Measurements from ENCODE around the gene KCNK13.

GRCh38 chr14:90153429-90153828 is 91.6 kb downstream of the KCNK13 start:
- TF ChIP-seq, protein P1, sequence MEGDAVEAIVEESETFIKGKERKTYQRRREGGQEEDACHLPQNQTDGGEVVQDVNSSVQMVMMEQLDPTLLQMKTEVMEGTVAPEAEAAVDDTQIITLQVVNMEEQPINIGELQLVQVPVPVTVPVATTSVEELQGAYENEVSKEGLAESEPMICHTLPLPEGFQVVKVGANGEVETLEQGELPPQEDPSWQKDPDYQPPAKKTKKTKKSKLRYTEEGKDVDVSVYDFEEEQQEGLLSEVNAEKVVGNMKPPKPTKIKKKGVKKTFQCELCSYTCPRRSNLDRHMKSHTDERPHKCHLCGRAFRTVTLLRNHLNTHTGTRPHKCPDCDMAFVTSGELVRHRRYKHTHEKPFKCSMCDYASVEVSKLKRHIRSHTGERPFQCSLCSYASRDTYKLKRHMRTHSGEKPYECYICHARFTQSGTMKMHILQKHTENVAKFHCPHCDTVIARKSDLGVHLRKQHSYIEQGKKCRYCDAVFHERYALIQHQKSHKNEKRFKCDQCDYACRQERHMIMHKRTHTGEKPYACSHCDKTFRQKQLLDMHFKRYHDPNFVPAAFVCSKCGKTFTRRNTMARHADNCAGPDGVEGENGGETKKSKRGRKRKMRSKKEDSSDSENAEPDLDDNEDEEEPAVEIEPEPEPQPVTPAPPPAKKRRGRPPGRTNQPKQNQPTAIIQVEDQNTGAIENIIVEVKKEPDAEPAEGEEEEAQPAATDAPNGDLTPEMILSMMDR (IDR thresholded peaks at IDR 0.05; ENCODE audit: borderline replicate concordance, extremely low read depth, low read length, poor library complexity, severe bottlenecking) = no peak
- TF ChIP-seq EZH2 (IDR thresholded peaks at IDR 0.05; ENCODE audit: borderline replicate concordance, low read depth, low read length, severe bottlenecking) = no peak

Data from DND-41 (cell line).